AML-193 (cell line): Measurements from ENCODE around the gene LCLAT1.

Source experiments
- DNase-seq, 2 experiments: peaks; one replicate each; lab custom pipeline; 2025; lab: John Stamatoyannopoulos, UW

LCLAT1 gene

GRCh38 chr2:30447149-30448045 lies at the start of gene LCLAT1:
Gene LCLAT1 (plus strand): TSS chr2:30447246. CDS start chr2:30525591, 78,345 bp downstream.
- DNase-seq, result peak; percentile 50 to 66

DNA sequence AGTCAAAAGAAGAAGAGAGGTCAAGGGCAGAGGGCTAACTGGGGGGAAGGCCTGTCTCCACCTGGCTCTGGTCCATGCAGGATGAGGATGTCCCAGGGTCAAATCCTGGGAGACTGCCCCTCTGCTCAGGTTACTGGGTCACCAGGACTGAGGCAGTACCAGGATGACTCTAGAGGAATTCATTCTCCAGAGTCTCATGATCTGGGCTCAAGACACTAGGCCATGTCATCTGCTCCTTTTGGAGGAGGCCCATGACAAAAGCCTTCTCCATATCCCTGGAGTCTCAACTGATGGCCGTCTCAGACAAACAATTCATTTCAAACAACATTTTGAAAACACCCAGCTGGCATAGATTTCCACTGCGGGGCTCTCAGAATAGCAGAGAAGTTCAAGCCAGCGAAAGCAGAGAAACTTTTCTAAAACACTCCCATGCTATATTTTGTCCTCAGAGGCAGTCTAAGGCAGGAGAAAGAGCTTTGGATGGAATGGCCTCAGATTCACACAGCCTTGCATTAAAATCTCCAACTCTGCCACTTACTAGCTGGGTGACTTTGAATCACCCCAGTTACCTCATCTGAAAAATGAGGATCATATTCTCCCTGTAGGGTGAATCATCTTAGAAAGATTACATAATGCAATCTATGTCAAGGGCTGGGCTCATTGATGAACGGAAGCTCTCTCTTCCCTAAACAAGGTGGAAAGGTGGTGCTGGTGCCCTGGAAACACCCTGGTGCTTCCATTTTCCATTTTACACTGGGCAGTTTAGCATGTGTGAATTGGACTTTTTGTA lies 48.8 kb upstream of the LCLAT1 start:
- DNase-seq, result no peak

GRCh38 chr2:30400151-30400954 lies 46.7 kb upstream of the LCLAT1 start:
- no peak for DNase-seq

DNA sequence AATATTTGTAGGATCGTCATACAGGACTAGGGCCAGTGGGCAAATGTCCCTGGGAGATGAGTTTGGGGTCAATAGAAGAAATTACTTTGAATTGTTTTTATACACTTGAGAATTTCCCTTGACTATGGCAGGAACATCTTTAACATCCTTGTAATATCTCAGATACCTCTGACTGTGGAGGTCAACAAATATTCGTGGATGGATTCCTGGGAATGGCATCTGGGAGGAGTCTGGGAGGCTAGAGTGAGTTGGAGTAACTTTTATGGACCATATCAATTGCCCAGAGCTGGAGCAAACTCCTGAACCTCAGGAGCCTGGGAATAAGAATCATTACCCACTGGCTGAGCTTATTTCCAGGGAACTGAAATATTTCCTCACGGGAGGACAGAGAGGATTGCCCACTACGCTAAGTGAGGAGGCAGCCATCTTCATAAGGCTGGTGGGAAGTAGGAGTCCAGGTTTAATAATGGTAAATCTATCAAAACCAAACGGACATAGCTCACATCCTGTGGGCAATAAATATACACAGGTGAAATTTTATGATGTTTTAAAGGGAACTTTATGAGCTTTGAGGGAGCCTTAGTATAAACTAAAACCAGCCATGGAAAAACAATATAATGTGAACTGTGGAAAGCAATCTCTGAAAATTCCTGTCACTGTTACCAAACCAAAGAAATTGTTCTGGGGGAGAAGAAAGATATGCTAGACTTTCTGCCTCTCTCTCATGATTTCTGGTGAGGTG lies 44.4 kb upstream of the LCLAT1 start:
- DNase-seq, result no peak

GRCh38 chr2:30403592-30404312 lies 43.3 kb upstream of the LCLAT1 start:
- no peak for DNase-seq

DNA sequence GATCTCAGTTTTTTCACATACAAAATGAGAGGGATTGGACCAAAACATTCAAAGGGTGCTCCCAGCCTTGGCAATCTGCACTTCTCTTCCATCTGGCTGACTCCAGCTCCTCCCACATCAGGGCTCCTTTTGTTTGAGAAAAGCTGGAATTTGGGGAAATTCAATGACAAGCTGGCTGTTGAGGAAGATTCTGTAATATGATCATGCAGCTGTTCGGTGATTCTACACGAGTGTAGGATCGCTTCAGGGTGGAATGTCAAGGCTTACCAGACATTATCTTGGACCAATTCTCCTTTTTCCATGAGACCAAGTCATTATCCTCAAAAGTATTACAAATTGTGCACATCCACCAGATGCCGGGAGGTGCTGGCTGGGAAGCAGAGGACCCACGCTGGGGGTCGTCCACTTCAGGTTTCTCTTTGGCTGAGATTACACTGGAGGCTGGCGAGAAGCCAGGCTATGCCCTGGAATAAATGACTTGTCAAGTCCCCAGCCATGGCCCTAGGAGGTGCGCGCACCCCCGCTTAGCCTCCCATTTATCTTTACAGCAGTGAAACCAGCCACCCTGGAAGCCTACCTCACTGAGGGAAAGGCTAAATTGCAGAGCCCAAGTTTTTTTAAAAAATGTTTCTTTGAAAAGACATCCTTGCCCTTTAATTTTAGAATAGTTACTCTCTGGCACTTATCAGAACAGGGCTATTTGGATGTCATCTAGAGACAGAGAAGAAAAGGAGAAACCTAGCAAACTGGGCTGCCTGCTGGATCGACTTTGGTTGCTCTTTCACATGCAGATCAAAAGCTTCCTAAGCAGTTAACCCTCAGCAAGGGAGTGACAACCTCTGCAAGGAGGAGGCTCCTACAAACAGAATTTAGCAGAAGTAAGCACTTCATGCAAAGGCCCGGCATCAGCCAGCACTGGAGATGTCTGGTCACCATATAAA lies 42.5 kb upstream of the LCLAT1 start:
- DNase-seq, result no peak

DNA sequence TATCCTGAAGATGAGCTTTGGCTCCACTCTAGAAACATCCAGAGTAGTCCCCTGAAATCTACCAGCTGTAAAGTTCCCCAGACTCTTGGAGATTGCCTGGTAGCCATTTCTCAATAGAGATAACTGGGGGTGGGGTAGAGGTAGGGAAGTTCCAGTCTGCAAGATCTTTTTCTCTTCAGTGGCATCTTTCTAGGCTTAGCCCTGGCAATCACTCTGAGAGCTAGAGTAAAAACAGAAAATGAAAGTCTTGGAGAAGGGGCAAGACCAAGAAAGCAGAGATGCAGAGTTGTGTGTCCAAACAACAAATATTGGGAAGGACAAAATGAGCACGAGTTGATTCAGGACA lies 41.8 kb upstream of the LCLAT1 start:
- DNase-seq, result no peak

- DNase-seq, result no peak
Measured at GRCh38 chr2:30406853-30407252, 40.2 kb upstream of the LCLAT1 start.

DNA sequence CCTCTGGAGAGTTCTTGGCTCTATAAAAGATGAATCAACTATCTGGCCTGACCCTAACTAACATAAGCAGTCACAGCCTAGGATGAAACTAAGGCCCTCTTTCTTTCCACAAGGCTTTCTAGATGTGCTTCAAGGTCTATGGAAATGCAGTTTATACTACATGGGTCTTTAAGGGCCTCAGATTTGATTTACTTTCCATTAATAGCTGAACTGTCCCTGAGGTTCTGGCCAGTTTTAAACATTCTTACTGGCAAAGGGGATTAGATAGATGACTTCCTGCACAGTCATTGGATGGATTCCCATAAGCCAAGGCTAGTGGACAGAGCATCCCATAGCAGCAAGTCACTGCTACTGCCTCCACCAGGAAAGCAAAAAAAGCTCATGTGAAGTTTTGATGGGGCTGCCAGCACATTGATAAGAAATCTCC lies 38.1 kb upstream of the LCLAT1 start:
- DNase-seq, result no peak

DNA sequence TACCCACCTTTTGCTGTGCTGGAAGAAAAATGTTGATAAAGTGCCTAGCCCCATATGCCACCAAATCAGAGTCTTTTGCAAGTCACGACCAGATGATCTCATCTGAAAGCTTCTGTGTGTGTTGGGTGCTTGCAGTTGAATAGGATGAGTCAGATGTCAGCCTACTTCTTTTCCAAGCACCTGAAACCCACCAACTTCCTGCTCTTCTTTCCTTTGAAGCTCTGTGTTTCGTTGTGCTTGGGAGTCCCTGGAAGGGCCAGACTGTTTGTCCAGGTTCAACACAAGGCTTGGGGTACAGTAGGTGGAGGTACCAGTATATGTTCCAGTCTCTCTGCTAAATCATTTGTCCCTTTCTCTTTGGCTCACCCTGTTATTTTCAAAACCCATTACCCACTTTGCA lies 36.8 kb upstream of the LCLAT1 start:
- no peak for DNase-seq

GRCh38 chr2:30412047-30412683 lies 34.9 kb upstream of the LCLAT1 start:
- DNase-seq, result no peak

GRCh38 chr2:30412684-30413570 lies 34.1 kb upstream of the LCLAT1 start:
- no peak for DNase-seq

GRCh38 chr2:30414961-30415360 lies 32.1 kb upstream of the LCLAT1 start:
- no peak for DNase-seq

- no peak for DNase-seq
Measured at GRCh38 chr2:30417253-30417652, 29.8 kb upstream of the LCLAT1 start.

- DNase-seq, result no peak
Measured at GRCh38 chr2:30421026-30421603, 25.9 kb upstream of the LCLAT1 start.

- no peak for DNase-seq
Measured at GRCh38 chr2:30421604-30422443, 25.2 kb upstream of the LCLAT1 start.
